NT2/D1 (cell line): ENCODE data around the gene CDV3.

Source experiments
- DNase-seq: peaks from one replicate; pipeline ENCODE4 v3.0.0-alpha.2; 2011; ENCODE audit warnings: low read depth, low spot score
- H3K27me3 ChIP-seq: 2 replicates; pipeline ENCODE4 v1.6.0; 2011; ENCODE audit warnings: mild to moderate bottlenecking; ENCODE audit not compliant: insufficient read length, insufficient read depth
- H3K36me3 ChIP-seq: 2 replicates; pipeline ENCODE4 v1.6.1; 2011; ENCODE audit warnings: mild to moderate bottlenecking, low read length, mixed read lengths; ENCODE audit not compliant: insufficient read depth, insufficient read length
- H3K4me1 ChIP-seq: 2 replicates; pipeline ENCODE4 v1.5.1; 2011; ENCODE audit not compliant: insufficient read depth, insufficient read length
- H3K4me3 ChIP-seq: 2 replicates; pipeline ENCODE4 v1.5.1; 2011; ENCODE audit warnings: low read depth; ENCODE audit not compliant: insufficient read length
- H3K9ac ChIP-seq: 2 replicates; pipeline ENCODE4 v1.6.0; 2011; ENCODE audit warnings: low read depth; ENCODE audit not compliant: insufficient read length
- H3K9me3 ChIP-seq: 2 replicates; pipeline ENCODE4 v1.5.1; 2011; ENCODE audit warnings: mild to moderate bottlenecking, low read length; ENCODE audit not compliant: insufficient read depth
- SUZ12 ChIP-seq: IDR thresholded peaks from 2 replicates; pipeline ENCODE4 v1.6.1; 2011; ENCODE audit not compliant: insufficient read length, insufficient read depth; ENCODE audit errors: extremely low read depth
- YY1 ChIP-seq: IDR thresholded peaks from 2 replicates; pipeline ENCODE4 v1.6.1; 2011; ENCODE audit not compliant: insufficient read length, insufficient read depth
- ZNF274 ChIP-seq: IDR thresholded peaks from 2 replicates; pipeline ENCODE4 v1.6.1; 2011; ENCODE audit warnings: mild to moderate bottlenecking, low read depth, low read length

The CDV3 gene

GRCh38 chr3:133575086-133575485, 1.6 kb downstream of the CDV3 start:
- H3K9ac ChIP-seq = peak overlapping the region; percentile 96
- no peaks in the 10 kb centered on the region for H3K27me3 ChIP-seq
- H3K4me1 ChIP-seq = no peaks in the 10 kb centered on the region
- peak overlapping the region; percentile 59 for H3K4me3 ChIP-seq
- no peak for DNase-seq
- H3K9me3 ChIP-seq = no peaks in the 10 kb centered on the region
- no peak for TF ChIP-seq ZNF274
- no peak for TF ChIP-seq YY1
- no peak for TF ChIP-seq SUZ12
- peaks cover 49% of the 10 kb centered on the region for H3K36me3 ChIP-seq

- DNase-seq = no peak
- Histone ChIP-seq H3K4me1 (no peaks in the 10 kb centered on the region), H3K9me3 (no peaks in the 10 kb centered on the region), H3K27me3 (no peaks in the 10 kb centered on the region), H3K4me3 (peak overlapping the region; percentile 2), H3K9ac (no peak overlapping the region), H3K36me3 (peaks cover 59% of the 10 kb centered on the region)
- no peak for TF ChIP-seq SUZ12
- TF ChIP-seq ZNF274 = no peak
- no peak for TF ChIP-seq YY1
Observed at GRCh38 chr3:133576169-133576568, 2.7 kb downstream of the CDV3 start.

- Histone ChIP-seq H3K9me3 (no peaks in the 10 kb centered on the region), H3K9ac (no peak overlapping the region), H3K4me1 (no peaks in the 10 kb centered on the region), H3K27me3 (no peaks in the 10 kb centered on the region), H3K36me3 (peaks cover 84% of the 10 kb centered on the region), H3K4me3 (no peak overlapping the region)
- TF ChIP-seq YY1 = no peak
- TF ChIP-seq SUZ12 = no peak
- TF ChIP-seq ZNF274 = no peak
- DNase-seq = no peak
Observed at GRCh38 chr3:133578548-133579191, 5.2 kb downstream of the CDV3 start.

GRCh38 chr3:133583396-133583795, 9.9 kb downstream of the CDV3 start:
- TF ChIP-seq SUZ12 = no peak
- Histone ChIP-seq H3K4me1 (no peaks in the 10 kb centered on the region), H3K27me3 (no peaks in the 10 kb centered on the region), H3K9ac (no peak overlapping the region), H3K4me3 (no peak overlapping the region), H3K9me3 (no peaks in the 10 kb centered on the region), H3K36me3 (peaks cover 94% of the 10 kb centered on the region)
- DNase-seq = no peak

GRCh38 chr3:133588035-133588434, 14.5 kb downstream of the CDV3 start:
- H3K27me3 ChIP-seq = no peaks in the 10 kb centered on the region
- peaks cover 66% of the 10 kb centered on the region for H3K36me3 ChIP-seq
- H3K9me3 ChIP-seq = no peaks in the 10 kb centered on the region
- no peak for DNase-seq
- no peak overlapping the region for H3K9ac ChIP-seq
- no peaks in the 10 kb centered on the region for H3K4me1 ChIP-seq
- no peak for TF ChIP-seq SUZ12
- no peak for TF ChIP-seq YY1
- no peak for TF ChIP-seq ZNF274
- no peak overlapping the region for H3K4me3 ChIP-seq

- Histone ChIP-seq H3K9ac (no peak overlapping the region), H3K4me3 (no peak overlapping the region), H3K27me3 (no peaks in the 10 kb centered on the region), H3K36me3 (peaks cover 57% of the 10 kb centered on the region), H3K4me1 (no peaks in the 10 kb centered on the region), H3K9me3 (no peaks in the 10 kb centered on the region)
- TF ChIP-seq SUZ12 (no peak), ZNF274 (no peak), YY1 (no peak)
- DNase-seq = no peak
Observed at GRCh38 chr3:133588784-133589465, 15.4 kb downstream of the CDV3 start.

GRCh38 chr3:133589503-133589902, 16.0 kb downstream of the CDV3 start:
- no peak for DNase-seq
- Histone ChIP-seq H3K9ac (no peak overlapping the region), H3K36me3 (peaks cover 52% of the 10 kb centered on the region), H3K4me1 (no peaks in the 10 kb centered on the region), H3K27me3 (no peaks in the 10 kb centered on the region), H3K4me3 (no peak overlapping the region), H3K9me3 (no peaks in the 10 kb centered on the region)
- TF ChIP-seq YY1 (no peak), ZNF274 (no peak), SUZ12 (no peak)
